H9 (cell line): ENCODE data around the gene DENR. TPM values are rescaled to one million over a fixed set of nuclear protein-coding genes. Genes with fewer than 3 reads are reported as not detected.
A peak's percentile ranks its signal among the peaks of the same experiment; 100 is the strongest.

Source experiments
- DNase-seq: peaks from one replicate; pipeline ENCODE4 v3.0.0-alpha.2; 2017
- H2AFZ ChIP-seq: one replicate; pipeline ENCODE4 v1.6.1; 2013; ENCODE audit warnings: mild to moderate bottlenecking, low read length, control low read depth, moderate library complexity
- H2AK5ac ChIP-seq: 2 replicates; pipeline ENCODE4 v1.6.1; 2013; ENCODE audit warnings: low read length, control low read depth, mixed read lengths; ENCODE audit not compliant: insufficient read length
- H2BK120ac ChIP-seq: one replicate; pipeline ENCODE4 v1.6.1; 2013; ENCODE audit warnings: low read depth, mild to moderate bottlenecking, low read length, control low read depth, inconsistent platforms; ENCODE audit not compliant: poor library complexity, severe bottlenecking
- H2BK12ac ChIP-seq: 2 replicates; pipeline ENCODE4 v1.6.1; 2013; ENCODE audit warnings: low read length, control low read depth, mixed read lengths, low read depth; ENCODE audit not compliant: insufficient read length
- H2BK15ac ChIP-seq: 2 replicates; pipeline ENCODE4 v1.6.1; 2013; ENCODE audit warnings: low read depth, low read length, control low read depth
- H2BK20ac ChIP-seq: one replicate; pipeline ENCODE4 v1.6.1; 2013; ENCODE audit warnings: low read depth, mild to moderate bottlenecking, low read length, control low read depth, inconsistent platforms; ENCODE audit not compliant: poor library complexity, severe bottlenecking
- H2BK5ac ChIP-seq: 2 replicates; pipeline ENCODE4 v1.6.1; 2013; ENCODE audit warnings: low read length, control low read depth, mixed read lengths; ENCODE audit not compliant: insufficient read length
- H3K14ac ChIP-seq: 2 replicates; pipeline ENCODE4 v1.6.1; 2013; ENCODE audit warnings: low read length, control low read depth; ENCODE audit not compliant: insufficient read depth
- H3K18ac ChIP-seq: 2 replicates; pipeline ENCODE4 v1.6.1; 2013; ENCODE audit warnings: low read depth, mild to moderate bottlenecking, mixed read lengths, low read length, control low read depth; ENCODE audit not compliant: insufficient read length
- H3K23ac ChIP-seq: 2 replicates; pipeline ENCODE4 v1.6.1; 2013; ENCODE audit warnings: low read length, control low read depth, mixed read lengths, low read depth; ENCODE audit not compliant: insufficient read length
- H3K23me2 ChIP-seq: 2 replicates; pipeline ENCODE4 v1.6.1; 2013; ENCODE audit warnings: low read depth, mild to moderate bottlenecking, mixed read lengths, low read length, control low read depth; ENCODE audit not compliant: insufficient read length, poor library complexity, severe bottlenecking
- H3K27ac ChIP-seq: 2 replicates; pipeline ENCODE4 v1.5.1; 2013; ENCODE audit warnings: low read length, control low read depth, mixed read lengths, low read depth; ENCODE audit not compliant: insufficient read length
- H3K27me3 ChIP-seq: 2 replicates; pipeline ENCODE4 v1.6.1; 2013; ENCODE audit warnings: low read length, control low read depth, inconsistent platforms; ENCODE audit not compliant: insufficient read depth
- H3K4ac ChIP-seq: 2 replicates; pipeline ENCODE4 v1.6.1; 2013; ENCODE audit warnings: low read depth, mild to moderate bottlenecking, control low read depth, inconsistent platforms, low read length, moderate library complexity
- H3K4me1 ChIP-seq: 2 replicates; pipeline ENCODE4 v1.6.1; 2013; ENCODE audit warnings: low read length, control low read depth, inconsistent platforms; ENCODE audit not compliant: insufficient read depth
- H3K4me2 ChIP-seq: 2 replicates; pipeline ENCODE4 v1.6.1; 2013; ENCODE audit warnings: low read length, control low read depth, mixed read lengths; ENCODE audit not compliant: insufficient read length, insufficient read depth
- H3K56ac ChIP-seq: 2 replicates; pipeline ENCODE4 v1.6.1; 2013; ENCODE audit warnings: low read depth, mild to moderate bottlenecking, mixed read lengths, low read length, control low read depth; ENCODE audit not compliant: insufficient read length
- H3K79me1 ChIP-seq: 2 replicates; pipeline ENCODE4 v1.6.1; 2013; ENCODE audit warnings: low read depth, mild to moderate bottlenecking, moderate library complexity, low read length, control low read depth, inconsistent platforms; ENCODE audit not compliant: insufficient read depth, poor library complexity, severe bottlenecking
- H3K79me2 ChIP-seq: 2 replicates; pipeline ENCODE4 v1.6.1; 2013; ENCODE audit warnings: low read length, control low read depth, inconsistent platforms; ENCODE audit not compliant: insufficient read depth
- H3K9ac ChIP-seq: 2 replicates; pipeline ENCODE4 v1.6.1; 2013; ENCODE audit warnings: low read length, control low read depth, mixed read lengths; ENCODE audit not compliant: insufficient read length; ENCODE audit errors: extremely low read depth
- H3K9me3 ChIP-seq: one replicate; pipeline ENCODE4 v1.6.1; 2013; ENCODE audit warnings: low read depth, low read length, inconsistent platforms; ENCODE audit not compliant: control insufficient read depth
- H3T11ph ChIP-seq: one replicate; pipeline ENCODE4 v1.6.1; 2013; ENCODE audit warnings: mild to moderate bottlenecking, low read length, control low read depth, inconsistent platforms
- H4K20me1 ChIP-seq: one replicate; pipeline ENCODE4 v1.6.1; 2013; ENCODE audit not compliant: control insufficient read depth, insufficient read length, insufficient read depth
- H4K5ac ChIP-seq: 2 replicates; pipeline ENCODE4 v1.6.1; 2013; ENCODE audit warnings: low read depth, mild to moderate bottlenecking, mixed read lengths, low read length, control low read depth; ENCODE audit not compliant: insufficient read length
- H4K8ac ChIP-seq: replicated peaks from 2 replicates; pipeline ENCODE4 v1.6.1; 2013; ENCODE audit warnings: low read length, control low read depth, mixed read lengths, low read depth; ENCODE audit not compliant: insufficient read length
- H4K91ac ChIP-seq: 2 replicates; pipeline ENCODE4 v1.6.1; 2013; ENCODE audit warnings: low read depth, mild to moderate bottlenecking, moderate library complexity, mixed read lengths, low read length, control low read depth; ENCODE audit not compliant: insufficient read length
- H3K27ac Mint-ChIP-seq, 3 experiments: 2 replicates in 2 of 3; 3 replicates in 1 of 3; pipeline ENCODE4 v1.8.0; 2020 to 2021; ENCODE audit warnings: mixed read lengths in 3 of 3, mild to moderate bottlenecking in 1 of 3, moderate library complexity in 1 of 3
- H3K27me3 Mint-ChIP-seq: 2 replicates; pipeline ENCODE4 v1.8.0; 2021; ENCODE audit warnings: low read depth, mild to moderate bottlenecking, moderate library complexity, mixed read lengths
- H3K36me3 Mint-ChIP-seq, 3 experiments: 2 replicates in 2 of 3; 3 replicates in 1 of 3; pipeline ENCODE4 v1.8.0; 2020 to 2021; ENCODE audit warnings: low read depth in 3 of 3, mixed read lengths in 3 of 3; ENCODE audit not compliant: insufficient read depth in 1 of 3
- H3K4me1 Mint-ChIP-seq, 2 experiments: 2 replicates each; pipeline ENCODE4 v1.8.0; 2020; ENCODE audit warnings: mixed read lengths in 2 of 2
- H3K4me3 Mint-ChIP-seq, 2 experiments: 2 replicates in 1 of 2; 3 replicates in 1 of 2; pipeline ENCODE4 v1.8.0; 2020 to 2021; ENCODE audit warnings: mild to moderate bottlenecking in 2 of 2, mixed read lengths in 2 of 2, moderate library complexity in 1 of 2
- H3K9me3 Mint-ChIP-seq, 2 experiments: 2 replicates in 1 of 2; 3 replicates in 1 of 2; pipeline ENCODE4 v1.8.0; 2020; ENCODE audit warnings: mild to moderate bottlenecking in 2 of 2, mixed read lengths in 2 of 2, moderate library complexity in 1 of 2
- CTCF ChIP-seq: fragments of 200-600 bp; sonication (generic); conservative IDR thresholded peaks from 3 replicates; pipeline ENCODE4 v1.8.0; 2021; ENCODE audit warnings: antibody characterized with exemption, mild to moderate bottlenecking
- WGBS: extraction: QIAGEN DNeasy Blood & Tissue Kit; methylation state at CpG from one replicate; pipeline ENCODE4 v1.1.7; 2013; ENCODE audit warnings: missing lambda C conversion rate, low lambda C conversion rate, mixed read lengths; ENCODE audit not compliant: insufficient read length; ENCODE audit errors: extremely low coverage; 5-methylcytosine and 5-hydroxymethylcytosine counted together
- total RNA-seq: library from RNA; stranded (reverse); gene quantifications from 2 replicates; pipeline ENCODE4 v1.2.1, GENCODE V29; 2021

DENR gene
- total RNA-seq, 1 experiment from 2014 or later: 104 TPM

- H3K27me3 Mint-ChIP-seq: no peaks in the 10 kb centered on the region
- Histone ChIP-seq H3K79me2 (peaks cover 7% of the 10 kb centered on the region; the same call in 1 of the 2 replicates), H3K9ac (peak overlapping the region; percentile 99), H2BK20ac (no peak overlapping the region), H3K4me2 (peak overlapping the region; percentile 99), H4K20me1 (no peaks in the 10 kb centered on the region), H3K27me3 (no peaks in the 10 kb centered on the region), H3K23ac (no peak overlapping the region), H4K5ac (no peak overlapping the region), H2BK120ac (no peak overlapping the region), H2BK12ac (no peak overlapping the region), H3K79me1 (peaks cover 4% of the 10 kb centered on the region), H3T11ph (no peak overlapping the region), H3K23me2 (peaks cover 5% of the 10 kb centered on the region), H3K14ac (peak overlapping the region; percentile 96), H3K9me3 (no peaks in the 10 kb centered on the region), H3K56ac (peak overlapping the region; percentile 57), H2AK5ac (no peak overlapping the region), H2BK5ac (no peak overlapping the region), H3K4me1 (no peaks in the 10 kb centered on the region), H3K27ac (no peak overlapping the region), H2BK15ac (no peak overlapping the region), H3K4ac (no peak overlapping the region), H2AFZ (no peak overlapping the region), H4K91ac (no peak overlapping the region), H4K8ac (no peak overlapping the region), H3K18ac (peak overlapping the region; percentile 6)
- peak overlapping the region; percentile 90 to 97 for H3K4me3 Mint-ChIP-seq
- TF ChIP-seq CTCF: no peak
- no CpG with 5 or more reads among the region's 5 CpGs for WGBS
- peaks cover 32 to 34% of the 10 kb centered on the region in 2 experiments for H3K4me1 Mint-ChIP-seq
- H3K27ac Mint-ChIP-seq: peak overlapping the region; percentile 86 to 93 (median 88)
- no peak for DNase-seq
- H3K36me3 Mint-ChIP-seq: peaks cover 33 to 59% (median 51%) of the 10 kb centered on the region in 3 experiments; a peak in 6 of 7 replicates
- no peaks in the 10 kb centered on the region; a peak in 1 of 5 replicates for H3K9me3 Mint-ChIP-seq
Measured at GRCh38 chr12:122753319-122753650, 661 bp downstream of the DENR start.
